ENCODE data around the gene SUPT3H. TPM values are rescaled to one million over a fixed set of nuclear protein-coding genes. Genes with fewer than 3 reads are reported as not detected.
A peak's percentile ranks its signal among the peaks of the same experiment; 100 is the strongest.

The SUPT3H gene
- polyA plus RNA-seq, 5 donors: 24.5 to 29.5 (median 26.6) TPM

DNA sequence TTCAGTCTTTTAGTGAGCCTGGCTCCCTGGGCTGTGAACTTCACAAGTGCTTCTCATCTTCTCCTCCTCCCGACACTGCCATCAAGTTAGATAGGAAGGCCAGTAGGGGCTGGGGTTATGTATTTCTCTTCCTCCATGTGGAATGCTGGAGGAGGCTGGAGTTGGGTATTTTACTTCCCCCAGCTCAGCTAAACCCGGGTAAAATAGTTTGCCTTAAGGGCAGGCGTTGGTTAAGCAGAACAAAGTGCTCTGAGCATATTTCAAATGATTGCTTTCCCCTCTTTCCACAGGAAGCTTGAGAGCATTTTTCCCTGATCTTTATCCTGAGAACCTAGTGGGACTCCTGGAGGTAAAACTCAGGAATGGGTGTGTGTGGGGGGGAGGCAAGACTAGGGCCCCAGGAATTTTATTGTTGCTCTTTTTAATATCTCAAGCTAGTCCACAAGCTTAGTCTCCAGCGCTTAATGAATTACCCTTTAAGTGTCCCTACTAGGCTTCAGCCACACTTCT lies 16.9 kb upstream of the SUPT3H start:
- no peak for DNase-seq

DNA sequence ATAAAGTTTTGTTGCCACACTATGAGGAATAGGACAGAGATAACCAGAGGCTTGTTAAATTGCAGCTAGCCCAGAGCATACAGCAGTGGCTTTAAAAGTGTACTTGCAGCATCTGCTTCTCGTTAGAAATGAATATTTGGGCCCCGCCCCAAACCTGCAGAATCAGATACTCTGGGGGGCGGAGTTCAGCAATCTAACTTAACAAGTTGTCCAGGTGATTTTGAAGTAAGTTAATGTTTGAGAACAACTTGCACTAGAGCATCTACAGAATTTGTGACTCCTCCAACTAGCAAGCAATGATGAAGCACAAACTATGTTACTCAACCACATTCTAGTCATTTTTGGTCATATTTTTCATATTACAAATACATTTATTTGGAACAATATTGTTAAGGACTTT lies 10.6 kb upstream of the SUPT3H start:
- DNase-seq: no peak

DNA sequence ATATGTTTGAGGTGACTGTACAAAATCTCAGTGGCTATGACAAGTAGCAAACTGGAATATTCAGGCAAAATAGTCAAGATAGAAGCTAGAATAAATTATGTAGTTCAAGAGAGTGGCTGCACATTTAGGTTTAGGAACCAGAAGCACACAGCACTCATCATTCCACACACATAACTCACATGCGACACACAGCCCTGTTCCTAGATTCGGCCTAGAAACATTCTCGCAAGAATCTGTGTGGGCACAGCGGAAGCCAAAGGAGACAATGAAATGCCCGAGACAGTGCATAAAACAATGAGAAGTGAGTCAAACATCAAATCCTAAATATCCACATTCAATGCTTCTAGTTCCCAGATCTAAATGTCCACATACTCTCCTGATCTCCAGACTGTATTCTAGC lies 9.5 kb upstream of the SUPT3H start:
- DNase-seq: no peak

DNA sequence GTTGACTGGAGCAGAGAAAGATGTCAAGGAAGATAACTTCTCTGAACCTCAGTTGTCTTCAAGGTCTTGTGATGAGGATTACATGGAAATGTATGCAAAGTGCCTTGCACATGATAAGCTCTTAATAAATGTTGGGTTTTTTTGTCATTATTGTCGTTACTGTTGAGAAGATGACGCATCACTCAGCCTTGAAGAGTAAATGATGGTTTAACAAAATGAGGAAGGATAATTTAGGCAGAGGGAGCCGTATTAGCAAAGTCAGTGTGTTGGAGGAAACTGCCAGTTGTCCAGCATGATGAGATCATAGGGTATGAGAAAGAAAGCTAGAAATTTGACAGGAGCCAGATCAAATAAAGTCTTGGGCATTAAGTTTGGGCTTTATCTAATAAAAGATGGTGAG lies 8.8 kb upstream of the SUPT3H start:
- no peak for DNase-seq

DNA sequence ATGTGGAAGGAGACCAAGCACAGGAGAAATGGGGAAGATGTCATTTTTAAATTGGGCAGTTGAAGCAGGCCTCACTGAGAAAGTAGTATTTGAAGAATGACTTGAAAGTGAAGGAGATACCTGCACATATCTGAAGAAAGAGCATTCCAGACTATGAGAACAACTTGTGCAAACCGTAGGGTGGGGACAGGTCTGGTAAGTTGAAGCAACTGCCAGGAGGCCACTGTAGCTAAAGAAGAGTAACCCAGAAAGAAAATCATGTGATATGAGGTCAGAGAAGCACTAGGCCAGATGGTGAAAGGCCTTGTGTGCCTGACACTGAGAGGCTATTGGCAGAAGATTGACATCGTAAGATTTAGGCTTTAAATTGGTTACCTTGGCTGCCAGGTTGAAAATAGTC lies 4.7 kb upstream of the SUPT3H start:
- no peak for DNase-seq

DNA sequence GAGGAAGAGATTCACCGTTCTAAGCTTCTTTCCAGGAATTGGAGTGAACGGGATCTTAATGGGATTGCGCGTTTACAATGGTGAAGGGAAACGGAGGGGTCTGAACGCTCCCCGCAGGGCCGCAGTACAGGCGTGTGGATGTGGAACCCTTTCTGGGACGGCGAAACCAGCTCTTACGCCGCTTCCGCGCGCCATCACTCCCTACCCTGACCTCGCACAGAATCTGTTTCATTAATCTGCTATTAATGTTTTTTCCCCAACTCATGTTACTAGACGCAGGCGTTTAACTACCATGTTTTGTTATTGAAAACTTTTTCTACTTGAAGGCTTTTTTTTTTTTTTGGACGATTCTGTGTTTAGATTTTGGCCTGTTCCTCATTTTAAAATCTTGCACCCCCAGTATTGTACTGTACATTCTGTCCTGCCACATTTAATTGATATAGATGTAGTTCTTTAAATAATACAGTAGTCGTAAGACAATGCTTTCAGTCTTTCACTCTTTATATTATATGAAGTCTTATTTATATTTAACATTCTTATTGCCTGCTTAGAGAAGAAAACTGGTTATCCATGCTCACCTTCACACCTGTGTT lies 696 bp upstream of the SUPT3H start:
- no peak for DNase-seq

DNA sequence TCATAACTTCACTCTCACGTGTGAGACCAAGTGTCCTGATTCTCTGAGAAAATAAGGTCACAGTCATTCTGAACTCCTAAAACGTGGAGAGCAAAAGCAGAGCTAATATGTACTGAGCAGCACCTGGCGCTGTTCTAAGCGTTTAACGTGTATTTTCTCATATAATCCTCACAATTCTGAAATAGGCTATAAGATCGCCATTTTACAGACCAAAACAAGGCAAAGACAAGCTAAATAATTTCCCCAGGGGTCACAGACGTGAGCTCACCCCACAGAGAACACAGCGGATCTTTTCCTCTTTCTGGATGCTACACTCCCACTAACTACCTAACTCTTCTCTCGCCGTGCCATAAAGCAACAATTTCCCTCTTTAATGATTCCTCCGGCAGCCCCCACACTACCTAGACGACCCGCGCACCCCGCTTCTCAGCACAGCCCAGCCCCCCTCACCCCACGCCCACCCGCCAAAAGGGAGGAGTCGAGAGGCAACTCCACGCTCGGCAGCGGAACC lies 636 bp downstream of the SUPT3H start:
- no peak for DNase-seq

DNA sequence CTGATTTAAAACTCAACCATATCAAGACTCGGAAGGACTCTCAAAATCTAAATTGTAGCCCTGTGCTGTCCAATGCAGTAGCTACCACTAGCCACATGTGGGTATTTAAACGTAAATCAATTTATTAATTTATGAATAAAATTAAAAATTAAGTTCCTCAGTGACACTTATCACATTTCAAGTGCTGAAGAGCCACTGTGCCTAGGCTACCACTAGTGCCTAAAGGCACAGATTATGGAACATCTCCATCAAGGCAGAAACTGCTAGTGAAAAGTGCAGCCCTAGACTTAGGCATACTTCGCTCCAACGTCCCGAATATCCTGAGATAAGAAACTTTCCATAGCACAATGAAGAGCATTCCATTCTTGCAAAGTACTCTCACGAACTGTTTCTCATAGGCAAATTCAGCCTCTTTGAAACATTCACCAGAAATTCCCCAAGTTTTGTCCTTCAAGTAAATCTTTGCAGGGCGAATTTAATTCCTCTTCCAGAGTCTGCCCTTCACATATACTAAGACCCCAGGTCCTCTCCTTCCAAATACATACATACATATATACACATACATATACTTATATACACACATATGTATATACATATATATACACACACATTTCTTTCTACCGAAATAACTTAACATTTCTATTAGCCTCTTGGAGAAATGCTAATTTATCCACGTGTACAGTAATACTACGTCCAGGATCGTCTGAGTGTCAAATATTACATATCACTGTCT lies 1.3 kb downstream of the SUPT3H start:
- peak in 1 of 2 donors; percentile 29 for DNase-seq

DNA sequence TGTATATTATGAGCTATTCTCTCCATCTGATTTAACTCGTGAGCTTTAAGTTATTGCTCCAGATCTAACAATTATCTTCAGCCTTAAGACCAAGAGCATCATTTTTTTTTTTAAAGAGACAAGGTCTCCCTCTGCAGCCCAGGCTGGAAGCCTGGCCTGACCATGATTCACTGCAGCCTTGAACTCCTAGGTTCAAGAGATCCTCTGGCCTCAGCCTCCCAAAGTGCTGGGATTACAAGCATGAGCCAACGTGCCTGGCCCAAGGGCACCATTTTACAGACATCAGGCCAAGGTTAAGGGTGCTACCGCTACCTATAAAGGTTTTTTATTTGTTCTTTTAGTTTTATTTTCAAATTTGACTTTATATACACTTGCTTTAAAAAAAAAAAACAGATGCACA lies 2.3 kb downstream of the SUPT3H start:
- no peak for DNase-seq

DNA sequence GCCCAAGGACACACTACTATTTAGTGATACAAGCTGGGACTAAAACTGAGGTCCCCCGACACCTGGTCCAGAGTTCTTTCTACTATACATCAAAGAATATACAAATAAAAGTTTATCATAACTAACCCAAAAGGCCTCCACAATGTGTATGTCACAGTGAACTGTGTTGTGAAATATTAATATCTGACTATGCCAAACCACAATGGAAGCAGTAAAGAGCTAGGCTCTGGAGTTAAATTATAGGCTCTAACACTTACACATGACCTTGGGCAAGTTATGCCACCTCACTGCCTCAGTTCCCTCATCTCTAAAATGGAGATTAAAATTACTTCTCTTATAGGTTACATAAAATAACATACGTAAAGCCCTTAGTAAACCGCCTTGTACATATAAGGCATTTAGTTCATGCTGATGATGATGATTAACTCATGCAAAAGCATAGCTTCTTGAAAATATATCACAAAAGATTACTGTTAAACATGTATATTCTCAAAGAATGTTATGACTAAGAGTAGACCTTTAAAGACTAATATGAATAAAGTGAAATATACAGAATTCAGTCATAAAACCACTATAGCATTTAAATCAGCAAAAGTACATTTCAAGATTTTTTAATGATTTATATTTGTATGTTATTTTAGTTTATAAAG lies 5.7 kb downstream of the SUPT3H start:
- no peak for DNase-seq

DNA sequence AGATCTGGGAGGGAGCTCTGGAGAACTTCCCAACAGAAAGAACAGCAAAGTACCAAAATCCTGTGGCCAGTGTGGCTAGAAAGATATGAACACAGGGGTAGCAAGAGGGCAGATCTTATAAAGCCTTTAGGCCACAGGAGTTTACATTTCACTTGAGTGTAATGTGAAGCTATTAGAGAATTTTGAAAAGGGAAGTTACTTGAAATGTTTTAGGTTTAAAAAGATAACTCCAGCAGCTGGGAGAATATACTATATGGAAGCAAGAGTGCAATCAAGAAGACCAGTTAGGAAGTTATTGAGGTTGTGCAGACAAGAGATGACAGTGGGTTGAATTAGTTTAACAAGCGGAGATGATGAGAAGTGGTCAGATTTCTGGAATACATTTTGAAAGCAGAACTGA lies 7.9 kb downstream of the SUPT3H start:
- no peak for DNase-seq

DNA sequence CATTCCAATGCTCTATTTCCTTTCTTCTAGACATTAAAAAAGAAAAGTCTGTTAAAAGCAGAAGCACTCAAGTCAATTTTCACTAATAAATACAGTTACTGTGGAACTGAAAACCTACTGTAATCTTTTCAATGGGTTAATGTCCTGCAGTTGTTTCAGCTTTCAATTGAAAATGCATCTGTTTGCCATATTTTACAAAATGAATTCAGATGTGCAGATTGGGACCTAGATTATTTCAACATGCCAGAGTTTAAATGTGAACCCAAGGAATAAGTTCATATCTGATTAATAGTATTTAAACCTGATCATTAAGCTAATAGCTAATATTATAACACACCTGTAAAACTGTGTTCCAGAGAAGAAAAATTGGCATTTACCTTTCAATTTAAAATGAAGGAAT lies 9.7 kb downstream of the SUPT3H start:
- DNase-seq: no peak

DNA sequence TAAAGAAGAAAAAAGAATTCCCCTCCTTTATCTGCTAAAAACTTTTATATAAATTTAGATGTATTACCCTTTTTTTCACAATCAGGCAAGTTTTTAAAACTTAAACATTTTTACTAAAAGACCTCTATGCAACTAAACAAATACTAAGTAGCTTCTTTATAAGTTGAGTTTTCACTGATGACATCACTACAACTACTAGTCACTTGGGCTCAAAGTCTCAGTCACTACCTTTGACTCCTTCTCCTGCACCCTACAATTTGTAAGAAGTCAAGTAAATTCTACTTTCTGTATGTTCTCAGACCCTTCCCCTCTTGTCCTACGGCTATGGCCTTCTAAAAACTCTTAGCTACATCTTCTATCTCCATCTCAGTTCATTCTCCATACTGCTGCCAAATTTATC lies 11.2 kb downstream of the SUPT3H start:
- no peak for DNase-seq

DNA sequence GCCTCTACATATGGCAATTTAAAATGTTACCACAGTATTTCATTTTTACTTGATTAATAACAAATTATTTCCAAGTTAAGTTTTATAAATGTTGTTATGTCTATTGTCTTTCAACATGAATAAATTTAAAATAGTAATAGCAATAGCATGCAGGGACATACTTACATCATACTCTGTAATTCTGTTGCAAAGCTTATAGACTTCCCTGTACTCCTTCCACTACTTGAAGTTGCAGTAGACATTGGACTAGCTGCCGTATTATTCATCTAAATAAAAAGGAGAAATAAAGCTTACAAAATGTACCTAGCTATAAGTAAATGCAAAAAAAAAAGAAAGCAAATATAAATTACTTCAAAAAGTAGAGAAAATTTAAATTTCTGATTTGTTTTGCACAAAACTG lies 12.7 kb downstream of the SUPT3H start:
- no peak for DNase-seq

DNA sequence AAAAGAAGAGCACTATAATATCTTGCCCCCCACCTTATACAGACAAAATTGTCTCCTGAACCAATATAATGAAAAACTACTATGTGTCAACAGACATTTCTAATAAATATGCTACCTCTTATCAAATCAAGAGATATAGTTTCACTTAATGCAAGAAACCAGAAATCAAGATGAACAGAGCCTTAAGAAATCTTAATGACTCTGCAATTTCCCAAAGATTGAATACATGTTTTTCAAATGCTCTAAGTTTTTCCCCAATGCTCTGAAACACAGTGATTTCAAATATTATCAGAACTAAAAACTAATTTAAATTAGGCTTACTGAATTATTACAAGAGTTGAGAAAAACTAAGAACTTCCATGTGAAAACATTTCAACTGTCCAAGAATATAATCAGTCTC lies 13.3 kb downstream of the SUPT3H start:
- DNase-seq: no peak

DNA sequence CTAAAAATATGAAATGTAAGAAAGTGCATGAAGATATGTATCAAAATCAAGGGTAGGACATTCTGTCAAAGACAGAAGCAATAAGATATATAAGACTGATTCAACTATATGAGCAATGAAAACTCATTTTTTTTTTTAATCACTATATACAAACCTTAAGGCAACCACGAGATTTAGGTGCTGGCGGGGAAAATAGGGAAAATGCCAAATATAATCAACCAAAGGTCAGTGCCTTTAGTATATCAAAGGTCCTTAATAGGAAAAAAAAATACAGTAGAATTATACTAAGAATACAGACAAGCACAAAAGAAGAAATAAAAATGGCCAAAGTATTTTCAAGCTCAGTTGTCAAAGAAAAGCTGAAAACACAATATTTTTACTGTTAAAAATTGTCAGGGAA lies 24.1 kb downstream of the SUPT3H start:
- DNase-seq: no peak

DNA sequence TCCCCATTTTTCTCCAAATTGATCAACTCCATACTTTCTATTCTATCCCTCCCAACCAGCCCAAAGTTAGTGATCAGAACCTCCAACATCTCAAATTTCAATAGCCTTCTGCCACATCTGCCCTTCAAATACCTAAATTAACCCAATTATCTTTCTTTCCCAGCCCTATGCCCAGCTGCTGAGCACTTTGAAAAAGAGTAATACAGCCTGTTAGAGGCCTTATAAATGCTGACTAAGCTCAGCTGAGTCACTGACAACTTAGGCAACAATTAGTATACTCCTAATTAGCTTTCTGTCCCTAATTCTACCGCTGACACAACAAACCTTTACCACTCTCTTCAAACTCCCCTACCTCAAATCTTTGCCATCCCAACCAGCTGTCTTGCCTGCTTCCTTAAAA lies 26.1 kb downstream of the SUPT3H start:
- no peak for DNase-seq

DNA sequence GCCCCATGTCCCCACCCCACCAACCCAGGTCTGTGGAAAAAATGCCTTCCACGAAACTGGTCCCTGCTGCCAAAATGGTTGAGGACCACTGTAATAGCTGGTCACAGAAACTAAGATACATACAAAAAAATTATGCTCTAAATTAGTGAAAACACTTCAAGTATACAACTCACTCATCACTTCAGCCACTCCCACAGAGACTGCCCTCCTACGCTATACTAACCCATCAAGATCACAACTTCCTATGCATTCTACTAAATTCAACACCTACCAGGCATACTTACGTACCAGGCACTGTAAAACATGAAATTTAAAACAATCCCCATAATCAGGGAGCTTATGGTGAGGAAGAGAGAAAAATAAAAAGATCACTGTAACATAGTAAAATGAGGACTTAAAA lies 26.7 kb downstream of the SUPT3H start:
- DNase-seq: no peak

DNA sequence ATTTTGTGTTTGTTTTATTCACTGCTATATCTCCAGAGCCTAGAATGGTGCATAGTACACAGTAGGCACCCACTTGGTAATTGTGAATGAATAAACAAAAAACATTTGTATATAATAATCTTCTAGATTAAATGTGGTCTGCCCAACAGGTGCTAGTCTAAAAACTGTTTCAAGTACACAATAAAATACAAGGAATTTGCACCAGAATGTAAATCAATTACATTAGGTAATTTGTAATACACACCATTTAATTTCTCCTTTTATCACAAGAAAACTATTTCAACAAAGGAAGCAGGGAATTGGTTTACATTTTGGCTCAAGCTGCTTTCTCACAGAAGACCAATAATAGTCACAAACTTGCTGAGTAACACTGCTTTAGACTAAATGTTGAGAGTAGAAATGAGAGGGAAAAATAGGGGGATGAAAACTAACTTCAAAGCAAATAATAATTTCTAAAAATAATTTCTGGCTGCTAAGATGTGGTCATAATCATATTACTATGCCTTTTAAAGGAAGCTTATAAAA lies 27.5 kb downstream of the SUPT3H start:
- no peak for DNase-seq

DNA sequence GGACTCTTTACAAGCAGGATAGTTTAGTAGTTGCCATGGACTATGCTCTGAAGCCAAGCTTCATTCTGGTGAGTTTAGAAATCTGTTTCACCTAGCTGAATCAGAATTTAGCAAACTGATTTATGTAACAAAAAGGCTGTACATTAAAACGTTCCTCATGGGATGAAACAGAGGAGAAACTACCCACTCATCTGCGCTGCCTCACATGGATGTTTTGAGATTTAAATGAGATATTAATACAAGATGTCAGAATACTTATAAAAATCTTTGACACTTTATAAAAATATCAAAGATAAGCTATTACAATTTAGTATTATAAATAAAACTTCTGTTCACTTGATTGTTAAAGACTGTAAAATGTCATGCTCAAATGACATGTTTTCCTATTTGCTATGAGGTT lies 32.8 kb downstream of the SUPT3H start:
- DNase-seq: no peak

DNA sequence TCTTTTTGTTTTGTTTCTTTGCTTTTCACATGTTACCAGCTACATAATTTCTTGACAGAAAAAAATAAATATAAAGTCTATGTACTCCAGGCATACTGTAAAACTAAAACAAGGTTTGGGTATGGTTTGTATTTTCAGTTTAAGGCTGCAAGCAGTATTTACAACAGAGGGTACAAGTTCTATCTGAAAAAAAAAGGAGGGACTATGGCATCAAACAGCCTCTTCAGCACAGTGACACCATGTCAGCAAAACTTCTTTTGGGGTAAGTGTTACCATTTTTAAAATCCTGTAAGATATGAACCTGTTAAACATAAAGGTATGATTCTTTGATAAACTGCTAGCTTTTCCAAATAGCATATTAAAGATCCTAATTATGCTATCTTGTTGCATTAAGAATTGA lies 49.2 kb downstream of the SUPT3H start:
- no peak for DNase-seq

DNA sequence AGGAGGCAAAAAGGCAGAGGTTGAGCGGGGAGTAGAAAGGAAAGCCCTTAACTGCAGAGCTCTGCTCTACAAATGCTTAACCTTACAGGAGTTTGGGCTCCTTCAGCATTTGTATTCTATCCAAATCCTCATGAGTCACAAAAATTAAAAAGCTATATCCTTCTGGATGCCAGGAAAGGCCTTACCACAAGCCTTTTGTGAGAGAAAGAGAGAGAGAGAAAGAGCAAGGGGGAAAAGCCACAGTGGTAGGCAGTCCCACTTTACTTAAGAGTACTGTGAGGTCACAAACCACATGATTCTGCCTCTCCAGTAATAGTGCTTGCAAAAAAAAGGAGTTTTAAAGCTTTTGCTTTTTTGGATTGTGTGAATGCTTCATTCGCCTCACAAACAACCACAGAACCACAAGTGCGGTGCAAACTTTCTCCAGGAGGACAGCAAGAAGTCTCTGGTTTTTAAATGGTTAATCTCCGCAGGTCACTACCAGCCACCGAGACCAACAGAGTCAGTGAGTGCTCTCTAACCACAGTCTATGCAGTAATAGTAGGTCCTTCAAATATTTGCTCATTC lies 49.7 kb downstream of the SUPT3H start, which contains the start of gene RUNX2:
Gene RUNX2 (plus strand): TSS at position 375 of the 567 bp plus-strand sequence. CDS start 397 bp downstream, outside the sequence.
- peak; percentile 21 to 28 for DNase-seq

Data from right lung (tissue), 5 donors.